Measurements from ENCODE around the gene AGAP2. TPM values are rescaled to one million over a fixed set of nuclear protein-coding genes. Genes with fewer than 3 reads are reported as not detected.

Gene AGAP2
- total and polyA plus RNA-seq, 2 of the 13 experiments (the other 11 are each of a cell fraction or from before 2014, with no cell fraction given), result 0.38 to 0.45 TPM

DNA sequence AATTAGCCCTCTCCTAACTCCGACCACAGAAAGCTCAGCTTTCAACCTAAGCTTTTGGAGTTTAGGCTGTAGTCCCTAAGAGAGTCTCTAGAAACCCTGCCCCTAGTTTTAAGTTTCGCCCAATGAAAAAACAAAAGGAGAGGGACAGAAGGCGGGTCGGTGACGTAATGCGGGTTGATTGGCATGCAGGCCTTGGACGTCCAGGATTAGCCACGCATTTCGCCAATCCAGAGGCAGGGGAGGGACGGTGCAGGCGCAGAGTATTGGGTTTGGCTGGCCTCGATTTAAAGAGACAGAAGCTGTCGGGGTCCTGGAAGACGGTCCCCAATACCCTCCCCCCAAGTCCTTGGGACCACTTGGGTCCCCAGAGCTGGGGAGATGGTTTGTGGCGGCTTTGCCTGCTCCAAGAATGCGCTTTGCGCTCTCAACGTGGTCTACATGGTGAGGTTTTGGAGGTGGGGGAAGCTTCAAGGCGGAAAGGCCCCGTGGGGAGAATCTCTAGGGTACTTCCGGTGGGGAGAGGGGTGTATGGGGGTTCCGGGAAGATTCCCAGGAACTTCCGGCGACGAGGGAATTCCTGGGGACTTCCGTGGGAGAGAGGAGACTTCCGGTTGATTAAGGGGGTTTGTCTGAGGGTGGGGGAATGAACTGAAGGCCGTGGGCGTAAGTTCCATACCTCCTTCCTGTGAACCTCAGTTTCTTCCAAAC lies 6.4 kb upstream of the AGAP2 start, which contains the start of gene TSPAN31 (continued):
- TF ChIP-seq HOXA9 (CRISPR knock-in tag; IDR thresholded peaks at IDR 0.05; ENCODE audit: borderline replicate concordance) (no peak), ZNF672 (CRISPR knock-in tag; IDR thresholded peaks at IDR 0.05) (no peak), KDM1A (CRISPR knock-in tag; IDR thresholded peaks at IDR 0.05) (no peak), FOXA1 (IDR thresholded peaks at IDR 0.05) (no peak), FOXA1 (CRISPR knock-in tag; IDR thresholded peaks at IDR 0.05) (no peak), ZNF296 (CRISPR knock-in tag; conservative IDR thresholded peaks at IDR 0.05) (no peak), ATM (IDR thresholded peaks at IDR 0.05; ENCODE audit: borderline replicate concordance) (no peak), ZBTB1 (CRISPR knock-in tag; IDR thresholded peaks at IDR 0.05; ENCODE audit: borderline replicate concordance) (no peak), JDP2 (CRISPR knock-in tag; IDR thresholded peaks at IDR 0.05; ENCODE audit: borderline replicate concordance) (no peak), STAG1 (CRISPR knock-in tag; IDR thresholded peaks at IDR 0.05) (no peak), ZSCAN20 (CRISPR knock-in tag; IDR thresholded peaks at IDR 0.05; ENCODE audit: borderline replicate concordance) (no peak), RCOR2 (CRISPR knock-in tag; IDR thresholded peaks at IDR 0.05) (no peak), ZNF674 (CRISPR knock-in tag; IDR thresholded peaks at IDR 0.05; ENCODE audit: low read depth) (no peak), ZNF768 (CRISPR knock-in tag; IDR thresholded peaks at IDR 0.05) (0 out of 2 replicates have a peak, but pooled peaks have one; percentile 15), SUZ12 (IDR thresholded peaks at IDR 0.05; ENCODE audit: low read depth, low read length) (no peak), SMYD3 (CRISPR knock-in tag; IDR thresholded peaks at IDR 0.05) (no peak), ZNF567 (CRISPR knock-in tag; IDR thresholded peaks at IDR 0.05; ENCODE audit: borderline replicate concordance) (no peak)
- TF ChIP-seq, protein P1, sequence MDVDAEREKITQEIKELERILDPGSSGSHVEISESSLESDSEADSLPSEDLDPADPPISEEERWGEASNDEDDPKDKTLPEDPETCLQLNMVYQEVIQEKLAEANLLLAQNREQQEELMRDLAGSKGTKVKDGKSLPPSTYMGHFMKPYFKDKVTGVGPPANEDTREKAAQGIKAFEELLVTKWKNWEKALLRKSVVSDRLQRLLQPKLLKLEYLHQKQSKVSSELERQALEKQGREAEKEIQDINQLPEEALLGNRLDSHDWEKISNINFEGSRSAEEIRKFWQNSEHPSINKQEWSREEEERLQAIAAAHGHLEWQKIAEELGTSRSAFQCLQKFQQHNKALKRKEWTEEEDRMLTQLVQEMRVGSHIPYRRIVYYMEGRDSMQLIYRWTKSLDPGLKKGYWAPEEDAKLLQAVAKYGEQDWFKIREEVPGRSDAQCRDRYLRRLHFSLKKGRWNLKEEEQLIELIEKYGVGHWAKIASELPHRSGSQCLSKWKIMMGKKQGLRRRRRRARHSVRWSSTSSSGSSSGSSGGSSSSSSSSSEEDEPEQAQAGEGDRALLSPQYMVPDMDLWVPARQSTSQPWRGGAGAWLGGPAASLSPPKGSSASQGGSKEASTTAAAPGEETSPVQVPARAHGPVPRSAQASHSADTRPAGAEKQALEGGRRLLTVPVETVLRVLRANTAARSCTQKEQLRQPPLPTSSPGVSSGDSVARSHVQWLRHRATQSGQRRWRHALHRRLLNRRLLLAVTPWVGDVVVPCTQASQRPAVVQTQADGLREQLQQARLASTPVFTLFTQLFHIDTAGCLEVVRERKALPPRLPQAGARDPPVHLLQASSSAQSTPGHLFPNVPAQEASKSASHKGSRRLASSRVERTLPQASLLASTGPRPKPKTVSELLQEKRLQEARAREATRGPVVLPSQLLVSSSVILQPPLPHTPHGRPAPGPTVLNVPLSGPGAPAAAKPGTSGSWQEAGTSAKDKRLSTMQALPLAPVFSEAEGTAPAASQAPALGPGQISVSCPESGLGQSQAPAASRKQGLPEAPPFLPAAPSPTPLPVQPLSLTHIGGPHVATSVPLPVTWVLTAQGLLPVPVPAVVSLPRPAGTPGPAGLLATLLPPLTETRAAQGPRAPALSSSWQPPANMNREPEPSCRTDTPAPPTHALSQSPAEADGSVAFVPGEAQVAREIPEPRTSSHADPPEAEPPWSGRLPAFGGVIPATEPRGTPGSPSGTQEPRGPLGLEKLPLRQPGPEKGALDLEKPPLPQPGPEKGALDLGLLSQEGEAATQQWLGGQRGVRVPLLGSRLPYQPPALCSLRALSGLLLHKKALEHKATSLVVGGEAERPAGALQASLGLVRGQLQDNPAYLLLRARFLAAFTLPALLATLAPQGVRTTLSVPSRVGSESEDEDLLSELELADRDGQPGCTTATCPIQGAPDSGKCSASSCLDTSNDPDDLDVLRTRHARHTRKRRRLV (CRISPR knock-in tag; IDR thresholded peaks at IDR 0.05), result no peak
- TF ChIP-seq, protein P2, sequence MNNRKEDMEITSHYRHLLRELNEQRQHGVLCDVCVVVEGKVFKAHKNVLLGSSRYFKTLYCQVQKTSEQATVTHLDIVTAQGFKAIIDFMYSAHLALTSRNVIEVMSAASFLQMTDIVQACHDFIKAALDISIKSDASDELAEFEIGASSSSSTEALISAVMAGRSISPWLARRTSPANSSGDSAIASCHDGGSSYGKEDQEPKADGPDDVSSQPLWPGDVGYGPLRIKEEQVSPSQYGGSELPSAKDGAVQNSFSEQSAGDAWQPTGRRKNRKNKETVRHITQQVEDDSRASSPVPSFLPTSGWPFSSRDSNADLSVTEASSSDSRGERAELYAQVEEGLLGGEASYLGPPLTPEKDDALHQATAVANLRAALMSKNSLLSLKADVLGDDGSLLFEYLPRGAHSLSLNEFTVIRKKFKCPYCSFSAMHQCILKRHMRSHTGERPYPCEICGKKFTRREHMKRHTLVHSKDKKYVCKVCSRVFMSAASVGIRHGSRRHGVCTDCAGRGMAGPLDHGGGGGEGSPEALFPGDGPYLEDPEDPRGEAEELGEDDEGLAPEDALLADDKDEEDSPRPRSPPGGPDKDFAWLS (CRISPR knock-in tag; IDR thresholded peaks at IDR 0.05; ENCODE audit: borderline replicate concordance), result no peak
